K562 (cell line): ENCODE measurements around the gene CRTC3. TPM values are rescaled to one million over a fixed set of nuclear protein-coding genes. Genes with fewer than 3 reads are reported as not detected.

Experiments
- ATAC-seq: fragments of 200-7000 bp; cut with Tn5 transposase; 3 replicates; pipeline ENCODE4 v1.9.1; 2020; ENCODE audit warnings: moderate library complexity
- BruUV-seq: library from RNA; stranded (reverse); fragments of 400-500 nt; replicated peaks from 2 replicates; lab custom pipeline; 2021; lab: Mats Ljungman, UMichigan
- CTCF ChIA-PET: fragments of 300-600 bp; formaldehyde crosslinking; extraction: SDS; loops from one replicate; lab custom pipeline; 2021; ENCODE audit warnings: low intra/inter-chr PET ratio; lab: Yijun Ruan, JAX
- POLR2A ChIA-PET: fragments of 300-600, 350-650 bp; sonication (Branson Sonifier 250); formaldehyde crosslinking; extraction: SDS; loops from one replicate; lab custom pipeline; 2021; ENCODE audit warnings: antibody characterized with exemption, inconsistent platforms; lab: Yijun Ruan, JAX
- DNase-seq, 4 experiments: peaks; one replicate each; pipeline versions ENCODE4 v3.0.0 to v3.0.0-alpha.2; 2011 to 2018; ENCODE audit warnings: low spot score in 3 of 4, mixed read lengths in 3 of 4; ENCODE audit errors: extremely low read depth in 1 of 4
- FAIRE-seq: peaks from 2 replicates; lab custom pipeline; 2011; peaks lifted over from hg19 to GRCh38; lab: Jason Lieb, UNC
- H2AFZ ChIP-seq: 2 replicates; pipeline ENCODE4 v1.6.0; 2011; ENCODE audit warnings: low read depth, low read length, control low read depth, inconsistent platforms
- H3K27ac ChIP-seq: fragments of 200-600 bp; 3 replicates; pipeline ENCODE4 v1.8.0; 2011; ENCODE audit warnings: low read depth, mild to moderate bottlenecking, control low read depth, inconsistent platforms, low read length, moderate library complexity, mixed read lengths; ENCODE audit errors: extremely low read depth
- H3K27me3 ChIP-seq, 2 experiments: fragments of 300-600 bp in 1 of 2; 2 replicates in 1 of 2; 3 replicates in 1 of 2; pipeline versions ENCODE4 v1.6.0 to v1.8.0; 2011; ENCODE audit warnings: inconsistent platforms in 2 of 2, low read length in 2 of 2, mild to moderate bottlenecking in 1 of 2, mixed read lengths in 1 of 2, moderate library complexity in 1 of 2; ENCODE audit not compliant: control insufficient read depth in 2 of 2, insufficient read depth in 2 of 2
- H3K36me3 ChIP-seq: fragments of 300-600 bp; 3 replicates; pipeline ENCODE4 v1.8.0; 2011; ENCODE audit warnings: mild to moderate bottlenecking, low read length, inconsistent platforms; ENCODE audit not compliant: control insufficient read depth, insufficient read depth
- H3K4me1 ChIP-seq, 2 experiments: fragments of 200-600 bp in 1 of 2; replicated peaks in 1 of 2; 2 replicates in 1 of 2; 3 replicates in 1 of 2; pipeline versions ENCODE4 v1.5.1 to v1.8.0; 2011; ENCODE audit warnings: inconsistent platforms in 2 of 2, low read length in 2 of 2, mild to moderate bottlenecking in 1 of 2, mixed read lengths in 1 of 2, moderate library complexity in 1 of 2; ENCODE audit not compliant: control insufficient read depth in 2 of 2, insufficient read depth in 2 of 2
- H3K4me2 ChIP-seq: 2 replicates; pipeline ENCODE4 v1.6.1; 2011; ENCODE audit warnings: low read length, control low read depth, inconsistent platforms, mixed read lengths; ENCODE audit not compliant: insufficient read depth
- H3K4me3 ChIP-seq: fragments of 200-600 bp; sonication (generic), shearing (Covaris generic); 2 replicates; pipeline ENCODE4 v1.5.1; 2016; ENCODE audit warnings: control low read depth, inconsistent platforms
- H3K79me2 ChIP-seq: fragments of 200-600 bp; 3 replicates; pipeline ENCODE4 v1.8.0; 2011; ENCODE audit warnings: low read length, inconsistent platforms; ENCODE audit not compliant: control insufficient read depth, insufficient read depth
- H3K9ac ChIP-seq, 2 experiments: 2 replicates each; pipeline versions ENCODE4 v1.6.0 to v1.6.1; 2011; ENCODE audit warnings: low read depth in 2 of 2, low read length in 2 of 2, control low read depth in 1 of 2, inconsistent platforms in 1 of 2, mild to moderate bottlenecking in 1 of 2, mixed read lengths in 1 of 2; ENCODE audit not compliant: insufficient read depth in 1 of 2
- H3K9me1 ChIP-seq: one replicate; pipeline ENCODE4 v1.6.0; 2011; ENCODE audit warnings: inconsistent platforms, mild to moderate bottlenecking, low read length, moderate library complexity; ENCODE audit not compliant: control insufficient read depth, insufficient read depth
- H3K9me3 ChIP-seq: replicated peaks from 2 replicates; pipeline ENCODE4 v1.5.1; 2011; ENCODE audit warnings: low read depth, low read length, inconsistent platforms; ENCODE audit not compliant: control insufficient read depth, insufficient read depth
- H4K20me1 ChIP-seq: replicated peaks from 2 replicates; pipeline ENCODE4 v1.6.1; 2011; ENCODE audit warnings: low read length, inconsistent platforms, mixed read lengths; ENCODE audit not compliant: control insufficient read depth, insufficient read depth
- CREB1 ChIP-seq, 2 experiments: sonication (generic) in 1 of 2; formaldehyde crosslinking in 1 of 2; IDR thresholded peaks; 2 replicates each; pipeline versions ENCODE4 v1.6.1 to v1.8.0; 2012 to 2022; ENCODE audit warnings: inconsistent platforms in 1 of 2, mild to moderate bottlenecking in 1 of 2, missing genetic modification reagents in 1 of 2, moderate library complexity in 1 of 2
- EGR1 ChIP-seq: fragments of 450-650 bp; conservative IDR thresholded peaks from 2 replicates; pipeline ENCODE4 v1.6.1; 2017; ENCODE audit warnings: mild to moderate bottlenecking
- FOXA3 ChIP-seq, 2 experiments: fragments of 450-650 bp in 1 of 2; sonication (generic) in 1 of 2; formaldehyde crosslinking; IDR thresholded peaks in 1 of 2; conservative IDR thresholded peaks in 1 of 2; 2 replicates each; pipeline versions ENCODE4 v1.4.0 to v1.8.0; 2020 to 2022; ENCODE audit warnings: mild to moderate bottlenecking in 2 of 2, missing genetic modification reagents in 1 of 2
- LEF1 ChIP-seq: fragments of 450-650 bp; IDR thresholded peaks from 2 replicates; pipeline ENCODE4 v1.6.1; 2016; ENCODE audit warnings: mild to moderate bottlenecking
- PRPF4 ChIP-seq: fragments of 200-400 bp; formaldehyde crosslinking; IDR thresholded peaks from one replicate; pipeline ENCODE4 v1.6.1; 2017; ENCODE audit warnings: low read length, low read depth, mild to moderate bottlenecking; ENCODE audit not compliant: insufficient read depth, poor library complexity, severe bottlenecking
- TRIM28 ChIP-seq: fragments of 450-650 bp; IDR thresholded peaks from 2 replicates; pipeline ENCODE4 v1.6.1; 2017
- ZBTB1 ChIP-seq: sonication (generic); formaldehyde crosslinking; IDR thresholded peaks from 2 replicates; pipeline ENCODE4 v1.8.1; 2023; ENCODE audit warnings: missing genetic modification reagents, low read depth, mild to moderate bottlenecking, borderline replicate concordance
- ZNF174 ChIP-seq: fragments of 250-450 bp; sonication (Bioruptor Pico); IDR thresholded peaks from 2 replicates; pipeline ENCODE4 v1.4.0; 2020; ENCODE audit warnings: mild to moderate bottlenecking
- WGBS: fragments of 100-300 bp; shearing (Covaris generic); methylation state at CpG from one replicate; pipeline ENCODE4 v1.1.6; 2016; ENCODE audit warnings: low coverage, mixed read lengths; ENCODE audit not compliant: insufficient coverage; ENCODE audit errors: missing lambda C conversion rate; 5-methylcytosine and 5-hydroxymethylcytosine counted together
- in situ Hi-C: fragments of 300-500 bp; cut with MboI; formaldehyde crosslinking; loops from 4 replicates; pipeline ENCODE4 v1.15.0; 2018; ENCODE audit warnings: inconsistent platforms, mixed read lengths
- intact Hi-C: fragments of 100-400 bp; cut with micrococcal nuclease; formaldehyde crosslinking; loops from 2 replicates; pipeline ENCODE4 v1.14.2; 2022
- polyA plus RNA-seq, 8 experiments: library from polyadenylated mRNA; depleted of rRNA in 4 of 8; stranded (reverse) in 5 of 8; unstranded in 3 of 8; fragments of >200 nt; fragmentation: Nextera tagmentation in 2 of 8; fragmentation: Illumina TruSeq in 1 of 8; extraction: Ambion mirVana in 2 of 8; extraction: Trizol in 1 of 8; gene quantifications; 2 replicates each; pipeline versions ENCODE4 v1.2.1 to v1.2.3, GENCODE V29; 2011 to 2014; ENCODE audit warnings: inconsistent platforms in 1 of 8, missing spikeins in 1 of 8
- total RNA-seq, 7 experiments: library from RNA; depleted of rRNA in 6 of 7; stranded (reverse); fragments of >200 nt in 6 of 7; fragmentation: Illumina TruSeq in 2 of 7; extraction: Trizol in 2 of 7; gene quantifications; 2 replicates each; pipeline versions ENCODE4 v1.2.1 to v1.2.3, GENCODE V29; 2011 to 2021; ENCODE audit warnings: low replicate concordance in 1 of 7
- TF ChIP-seq, protein P1 (sequence below): fragments of 450-650 bp; formaldehyde crosslinking; IDR thresholded peaks from 2 replicates; pipeline ENCODE4 v1.4.0; 2022; ENCODE audit warnings: missing genetic modification characterization
- TF ChIP-seq, protein P2 (sequence below): fragments of 450-650 bp; IDR thresholded peaks from 2 replicates; pipeline ENCODE4 v1.6.1; 2017; ENCODE audit warnings: mild to moderate bottlenecking, moderate library complexity
- TF ChIP-seq, protein P3 (sequence below): fragments of 450-650 bp; formaldehyde crosslinking; IDR thresholded peaks from 2 replicates; pipeline ENCODE4 v1.4.0; 2020; ENCODE audit warnings: mild to moderate bottlenecking, moderate library complexity

CRTC3 gene
- total and polyA plus RNA-seq, 9 of the 15 experiments (the other 6 are each of a cell fraction or from before 2014, with no cell fraction given) = 1.2 to 19.0 (median 11.6) TPM

DNA sequence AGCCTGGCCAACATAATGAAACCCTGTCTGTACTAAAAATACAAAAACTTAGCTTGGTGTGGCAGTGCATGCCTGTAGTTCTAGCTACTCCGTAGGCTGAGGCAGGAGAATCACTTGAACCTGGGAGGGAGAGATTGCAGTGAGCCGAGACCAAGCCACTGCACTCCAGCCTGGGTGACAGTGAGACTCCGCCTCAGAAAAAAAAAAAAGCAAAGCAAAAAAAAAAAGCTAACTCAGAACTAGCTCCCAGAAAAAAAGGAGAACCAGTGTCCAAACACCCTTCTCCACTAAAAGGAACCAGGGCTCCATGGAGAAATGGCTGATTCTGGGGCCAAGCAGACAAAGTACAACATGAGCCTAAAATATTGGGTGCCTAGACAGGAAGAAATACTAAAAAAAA, 16.7 kb upstream of the CRTC3 start:
- DNase-seq (no peak), FAIRE-seq (no peak), ATAC-seq (no peak)
- in situ Hi-C loops (no loop called here), intact Hi-C loops (no loop called here)
- no TSS peak for BruUV-seq
- no peak overlapping the region for H3K4me3 ChIP-seq
- CTCF ChIA-PET = no interaction called here
- peaks cover 0 to 5% of the 10 kb centered on the region in 2 experiments; a peak in 2 of 5 replicates for H3K4me1 ChIP-seq
- no peak overlapping the region for H3K27ac ChIP-seq
- no peaks in the 10 kb centered on the region for H3K36me3 ChIP-seq
- no peak overlapping the region for H2AFZ ChIP-seq
- H3K9me1 ChIP-seq = no peaks in the 10 kb centered on the region
- H4K20me1 ChIP-seq = no peaks in the 10 kb centered on the region
- POLR2A ChIA-PET = interaction anchor here (0.6 to 1.2 kb wide), 2 partner anchors 9 to 744 kb away, joined by 3 read pairs; no protein-coding TSS in a partner anchor
- 0 out of 2 replicates have a peak, but pooled peaks cover 10% of the 10 kb centered on the region for H3K9me3 ChIP-seq
- no peaks in the 10 kb centered on the region for H3K79me2 ChIP-seq
- H3K4me2 ChIP-seq = no peak overlapping the region
- WGBS = 55% methylated on average over 2 of the region's 3 CpGs
- H3K9ac ChIP-seq = no peak overlapping the region
- H3K27me3 ChIP-seq = no peaks in the 10 kb centered on the region
- no peak for TF ChIP-seq CREB1 (IDR thresholded peaks at IDR 0.05)
- TF ChIP-seq CREB1 (CRISPR knock-in tag; IDR thresholded peaks at IDR 0.05) = no peak
- TF ChIP-seq, protein P1, sequence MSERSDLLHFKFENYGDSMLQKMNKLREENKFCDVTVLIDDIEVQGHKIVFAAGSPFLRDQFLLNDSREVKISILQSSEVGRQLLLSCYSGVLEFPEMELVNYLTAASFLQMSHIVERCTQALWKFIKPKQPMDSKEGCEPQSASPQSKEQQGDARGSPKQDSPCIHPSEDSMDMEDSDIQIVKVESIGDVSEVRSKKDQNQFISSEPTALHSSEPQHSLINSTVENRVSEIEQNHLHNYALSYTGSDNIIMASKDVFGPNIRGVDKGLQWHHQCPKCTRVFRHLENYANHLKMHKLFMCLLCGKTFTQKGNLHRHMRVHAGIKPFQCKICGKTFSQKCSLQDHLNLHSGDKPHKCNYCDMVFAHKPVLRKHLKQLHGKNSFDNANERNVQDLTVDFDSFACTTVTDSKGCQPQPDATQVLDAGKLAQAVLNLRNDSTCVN (CRISPR knock-in tag) = no peak

DNA sequence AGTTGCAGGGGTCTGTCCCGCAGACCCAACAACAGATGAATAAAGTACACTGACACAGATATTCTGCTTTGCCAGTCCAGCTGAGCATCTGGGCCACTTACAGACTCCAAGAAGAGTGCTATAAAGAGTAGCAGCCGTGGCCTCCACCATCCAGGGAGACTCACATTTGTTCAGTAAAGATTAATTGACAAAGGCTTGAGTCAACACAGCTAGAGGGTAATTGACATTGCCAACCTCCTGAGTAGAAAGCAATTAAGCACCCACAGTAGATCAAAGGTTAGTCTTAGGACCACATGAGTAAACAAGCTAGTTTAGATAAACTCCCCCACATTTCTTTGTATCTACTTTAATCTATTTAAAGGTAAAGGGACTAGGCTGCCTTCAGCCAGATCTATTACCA, 16.3 kb upstream of the CRTC3 start:
- ATAC-seq (no peak), FAIRE-seq (no peak), DNase-seq (peak in 1 of 4 experiments; percentile 21)
- H3K9ac ChIP-seq = no peak overlapping the region
- no peaks in the 10 kb centered on the region for H3K36me3 ChIP-seq
- no TSS peak for BruUV-seq
- no peak overlapping the region for H3K4me2 ChIP-seq
- ChIA-PET CTCF (no interaction called here), POLR2A (interaction anchor here (0.6 to 1.2 kb wide), 3 partner anchors 9 to 743 kb away, joined by 3 read pairs; no protein-coding TSS in a partner anchor)
- H3K27ac ChIP-seq = no peak overlapping the region
- no peaks in the 10 kb centered on the region for H4K20me1 ChIP-seq
- H3K4me1 ChIP-seq = peaks cover 0 to 5% of the 10 kb centered on the region in 2 experiments; a peak in 2 of 5 replicates
- WGBS = 61% methylated on average over 2 of the region's 2 CpGs
- H3K79me2 ChIP-seq = no peaks in the 10 kb centered on the region
- in situ Hi-C loops = no loop called here
- intact Hi-C loops = no loop called here
- 0 out of 2 replicates have a peak, but pooled peaks cover 10% of the 10 kb centered on the region for H3K9me3 ChIP-seq
- no peak overlapping the region for H3K4me3 ChIP-seq
- no peak overlapping the region for H2AFZ ChIP-seq
- H3K27me3 ChIP-seq = no peaks in the 10 kb centered on the region
- no peaks in the 10 kb centered on the region for H3K9me1 ChIP-seq
- TF ChIP-seq FOXA3 (CRISPR knock-in tag; conservative IDR thresholded peaks at IDR 0.05 in 1 of 2, IDR thresholded peaks at IDR 0.05 in 1 of 2) (peak; percentile 85 to 98), ZBTB1 (CRISPR knock-in tag) (no peak), ZNF174 (CRISPR knock-in tag) (no peak), LEF1 (no peak), TRIM28 (peak; percentile 75; the same call in 1 of the 2 replicates), PRPF4 (no peak), EGR1 (peak; percentile 60)
- TF ChIP-seq, protein P2, sequence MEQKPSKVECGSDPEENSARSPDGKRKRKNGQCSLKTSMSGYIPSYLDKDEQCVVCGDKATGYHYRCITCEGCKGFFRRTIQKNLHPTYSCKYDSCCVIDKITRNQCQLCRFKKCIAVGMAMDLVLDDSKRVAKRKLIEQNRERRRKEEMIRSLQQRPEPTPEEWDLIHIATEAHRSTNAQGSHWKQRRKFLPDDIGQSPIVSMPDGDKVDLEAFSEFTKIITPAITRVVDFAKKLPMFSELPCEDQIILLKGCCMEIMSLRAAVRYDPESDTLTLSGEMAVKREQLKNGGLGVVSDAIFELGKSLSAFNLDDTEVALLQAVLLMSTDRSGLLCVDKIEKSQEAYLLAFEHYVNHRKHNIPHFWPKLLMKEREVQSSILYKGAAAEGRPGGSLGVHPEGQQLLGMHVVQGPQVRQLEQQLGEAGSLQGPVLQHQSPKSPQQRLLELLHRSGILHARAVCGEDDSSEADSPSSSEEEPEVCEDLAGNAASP = no peak
- TF ChIP-seq, protein P3, sequence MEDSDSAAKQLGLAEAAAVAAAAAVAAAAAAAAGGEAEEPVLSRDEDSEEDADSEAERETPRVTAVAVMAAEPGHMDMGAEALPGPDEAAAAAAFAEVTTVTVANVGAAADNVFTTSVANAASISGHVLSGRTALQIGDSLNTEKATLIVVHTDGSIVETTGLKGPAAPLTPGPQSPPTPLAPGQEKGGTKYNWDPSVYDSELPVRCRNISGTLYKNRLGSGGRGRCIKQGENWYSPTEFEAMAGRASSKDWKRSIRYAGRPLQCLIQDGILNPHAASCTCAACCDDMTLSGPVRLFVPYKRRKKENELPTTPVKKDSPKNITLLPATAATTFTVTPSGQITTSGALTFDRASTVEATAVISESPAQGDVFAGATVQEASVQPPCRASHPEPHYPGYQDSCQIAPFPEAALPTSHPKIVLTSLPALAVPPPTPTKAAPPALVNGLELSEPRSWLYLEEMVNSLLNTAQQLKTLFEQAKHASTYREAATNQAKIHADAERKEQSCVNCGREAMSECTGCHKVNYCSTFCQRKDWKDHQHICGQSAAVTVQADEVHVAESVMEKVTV (CRISPR knock-in tag) = no peak
